Progenitor cell of endocrine pancreas (in vitro differentiated cells): ENCODE measurements around the gene PTCRA. TPM values are rescaled to one million over a fixed set of nuclear protein-coding genes. Genes with fewer than 3 reads are reported as not detected.
A peak's percentile ranks its signal among the peaks of the same experiment; 100 is the strongest.

ENCODE experiments used
- DNase-seq: peaks from one replicate; pipeline ENCODE4 v3.0.0; 2021; ENCODE audit warnings: low spot score; ENCODE audit not compliant: unreplicated experiment
- H3K27ac Mint-ChIP-seq: 2 replicates; pipeline ENCODE4 v1.8.0; 2021; ENCODE audit warnings: mild to moderate bottlenecking, moderate library complexity, mixed read lengths
- H3K27me3 Mint-ChIP-seq: 2 replicates; pipeline ENCODE4 v1.8.0; 2021; ENCODE audit warnings: mixed read lengths
- H3K36me3 Mint-ChIP-seq: 2 replicates; pipeline ENCODE4 v1.8.0; 2022; ENCODE audit warnings: mixed read lengths; ENCODE audit not compliant: insufficient read depth
- H3K4me1 Mint-ChIP-seq: 2 replicates; pipeline ENCODE4 v1.8.0; 2021; ENCODE audit warnings: low read depth, mixed read lengths
- H3K4me3 Mint-ChIP-seq: 2 replicates; pipeline ENCODE4 v1.8.0; 2021; ENCODE audit warnings: low read depth, mild to moderate bottlenecking, moderate library complexity, mixed read lengths
- H3K9me3 Mint-ChIP-seq: 2 replicates; pipeline ENCODE4 v1.8.0; 2021; ENCODE audit warnings: low read depth, mixed read lengths
- total RNA-seq: library from RNA; stranded (reverse); gene quantifications from 2 replicates; pipeline ENCODE4 v1.2.1, GENCODE V29; 2021
- TF ChIP-seq, protein P1 (sequence below): fragments of 200-600 bp; sonication (generic); IDR thresholded peaks from one replicate; pipeline ENCODE4 v1.5.0; 2021; ENCODE audit warnings: antibody characterized with exemption, mild to moderate bottlenecking; ENCODE audit not compliant: unreplicated experiment

PTCRA gene
- total RNA-seq, 1 donor from 2014 or later = not detected

GRCh38 chr6:42967228-42967627, 51.4 kb downstream of the PTCRA start:
- TF ChIP-seq, protein P1, sequence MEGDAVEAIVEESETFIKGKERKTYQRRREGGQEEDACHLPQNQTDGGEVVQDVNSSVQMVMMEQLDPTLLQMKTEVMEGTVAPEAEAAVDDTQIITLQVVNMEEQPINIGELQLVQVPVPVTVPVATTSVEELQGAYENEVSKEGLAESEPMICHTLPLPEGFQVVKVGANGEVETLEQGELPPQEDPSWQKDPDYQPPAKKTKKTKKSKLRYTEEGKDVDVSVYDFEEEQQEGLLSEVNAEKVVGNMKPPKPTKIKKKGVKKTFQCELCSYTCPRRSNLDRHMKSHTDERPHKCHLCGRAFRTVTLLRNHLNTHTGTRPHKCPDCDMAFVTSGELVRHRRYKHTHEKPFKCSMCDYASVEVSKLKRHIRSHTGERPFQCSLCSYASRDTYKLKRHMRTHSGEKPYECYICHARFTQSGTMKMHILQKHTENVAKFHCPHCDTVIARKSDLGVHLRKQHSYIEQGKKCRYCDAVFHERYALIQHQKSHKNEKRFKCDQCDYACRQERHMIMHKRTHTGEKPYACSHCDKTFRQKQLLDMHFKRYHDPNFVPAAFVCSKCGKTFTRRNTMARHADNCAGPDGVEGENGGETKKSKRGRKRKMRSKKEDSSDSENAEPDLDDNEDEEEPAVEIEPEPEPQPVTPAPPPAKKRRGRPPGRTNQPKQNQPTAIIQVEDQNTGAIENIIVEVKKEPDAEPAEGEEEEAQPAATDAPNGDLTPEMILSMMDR = no peak
- H3K27me3 Mint-ChIP-seq = peaks cover 3% of the 10 kb centered on the region
- peak overlapping the region; percentile 74 for H3K27ac Mint-ChIP-seq
- peaks cover 6% of the 10 kb centered on the region for H3K36me3 Mint-ChIP-seq
- no peak for DNase-seq
- H3K9me3 Mint-ChIP-seq = no peaks in the 10 kb centered on the region
- H3K4me3 Mint-ChIP-seq = no peak overlapping the region
- H3K4me1 Mint-ChIP-seq = no peaks in the 10 kb centered on the region

GRCh38 chr6:42968126-42968701, 52.4 kb downstream of the PTCRA start:
- TF ChIP-seq, protein P1 = no peak
- no peak overlapping the region for H3K4me3 Mint-ChIP-seq
- peaks cover 4% of the 10 kb centered on the region for H3K36me3 Mint-ChIP-seq
- H3K4me1 Mint-ChIP-seq = no peaks in the 10 kb centered on the region
- H3K27ac Mint-ChIP-seq = no peak overlapping the region
- DNase-seq = no peak
- H3K9me3 Mint-ChIP-seq = no peaks in the 10 kb centered on the region
- no peaks in the 10 kb centered on the region for H3K27me3 Mint-ChIP-seq

DNA sequence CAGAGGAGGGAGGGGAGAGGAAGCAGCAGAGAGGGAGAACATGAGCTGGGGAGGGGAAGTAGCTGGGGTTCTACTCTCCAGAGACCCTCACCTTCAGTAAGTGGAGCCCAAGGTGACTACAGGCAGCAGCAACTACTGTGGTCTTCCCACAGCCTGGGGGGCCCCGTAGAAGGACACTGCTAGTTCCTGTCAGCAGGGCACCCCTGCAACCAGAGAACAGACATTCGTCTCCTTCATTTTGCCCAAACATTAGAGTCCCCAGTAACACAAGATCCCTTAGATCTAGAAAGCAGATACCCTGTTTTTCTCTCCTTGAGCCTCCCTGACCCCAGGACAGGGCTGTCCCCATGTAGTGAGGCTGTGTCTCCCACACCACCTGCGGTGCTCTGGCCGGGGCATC, 52.9 kb downstream of the PTCRA start:
- TF ChIP-seq, protein P1 = no peak
- Mint-ChIP-seq H3K36me3 (peaks cover 4% of the 10 kb centered on the region), H3K4me1 (no peaks in the 10 kb centered on the region), H3K27me3 (no peaks in the 10 kb centered on the region), H3K4me3 (no peak overlapping the region), H3K27ac (no peak overlapping the region), H3K9me3 (no peaks in the 10 kb centered on the region)
- DNase-seq = no peak

- no peak for DNase-seq
- H3K27me3 Mint-ChIP-seq = no peaks in the 10 kb centered on the region
- H3K9me3 Mint-ChIP-seq = no peaks in the 10 kb centered on the region
- H3K4me1 Mint-ChIP-seq = no peaks in the 10 kb centered on the region
- no peak overlapping the region for H3K27ac Mint-ChIP-seq
- peaks cover 4% of the 10 kb centered on the region for H3K36me3 Mint-ChIP-seq
- no peak overlapping the region for H3K4me3 Mint-ChIP-seq
- TF ChIP-seq, protein P1 = no peak
Measured at GRCh38 chr6:42969431-42969830, 53.6 kb downstream of the PTCRA start.

DNA sequence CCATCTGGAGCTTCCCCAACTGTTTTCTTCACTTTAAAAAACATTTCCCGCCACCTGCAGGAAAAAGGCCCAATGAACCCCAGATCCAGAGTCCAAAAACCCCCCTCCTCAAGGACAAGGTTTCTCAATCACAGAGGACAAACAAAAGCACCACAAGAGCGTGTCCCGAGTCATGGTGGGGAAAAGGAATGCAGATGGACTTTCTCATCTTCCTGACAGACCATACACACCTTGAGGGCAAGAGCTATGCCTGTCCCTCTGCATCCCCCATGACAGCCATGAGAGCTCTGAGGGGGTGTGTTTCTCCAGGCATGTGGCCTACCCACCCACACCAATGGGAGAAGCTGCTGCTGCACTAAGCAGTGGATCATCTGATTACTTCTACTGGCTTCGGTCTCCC, 54.1 kb downstream of the PTCRA start:
- Mint-ChIP-seq H3K27me3 (no peaks in the 10 kb centered on the region), H3K9me3 (no peaks in the 10 kb centered on the region), H3K27ac (no peak overlapping the region), H3K4me3 (no peak overlapping the region), H3K4me1 (no peaks in the 10 kb centered on the region), H3K36me3 (peaks cover 4% of the 10 kb centered on the region)
- no peak for DNase-seq
- TF ChIP-seq, protein P1 = no peak
